NCI-H1417 (cell line): Measurements from ENCODE around the gene ITGB1BP1.
A peak's percentile ranks its signal among the peaks of the same experiment; 100 is the strongest.

Experiments
- DNase-seq, 3 experiments: peaks; one replicate each; lab custom pipeline; 2025; lab: John Stamatoyannopoulos, UW

ITGB1BP1 gene

DNA sequence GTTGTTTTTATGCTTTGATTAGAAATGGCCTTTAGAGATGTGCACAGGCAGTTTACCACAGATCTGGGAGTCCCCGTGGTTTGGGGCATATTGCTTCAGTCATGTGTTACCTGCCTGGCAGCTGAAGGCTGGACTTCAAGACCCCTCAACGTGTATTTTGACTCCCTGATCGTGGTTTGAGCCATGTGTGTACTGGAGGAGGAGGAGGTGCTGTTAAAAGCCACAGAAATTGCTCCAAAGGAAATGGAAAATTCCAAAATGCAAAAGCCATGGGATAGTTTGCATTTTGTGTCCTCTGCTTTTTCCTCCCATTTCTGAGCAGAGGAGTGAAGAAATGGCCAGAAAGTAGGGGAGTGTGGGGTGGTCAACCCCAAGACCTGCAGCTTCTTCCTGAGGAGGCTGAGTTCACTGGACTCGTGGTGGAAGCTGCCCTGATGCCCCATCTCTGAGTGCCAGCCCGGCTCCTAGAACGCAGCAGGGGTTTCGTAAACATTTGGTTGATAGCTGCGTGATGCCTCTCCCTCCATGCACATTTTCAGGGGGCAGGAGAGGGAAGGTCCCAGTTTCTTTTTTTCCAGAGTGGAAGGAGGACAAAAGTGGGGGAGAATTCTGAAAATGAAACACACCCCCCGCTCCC lies 45.7 kb downstream of the ITGB1BP1 start:
- DNase-seq, result no peak

DNA sequence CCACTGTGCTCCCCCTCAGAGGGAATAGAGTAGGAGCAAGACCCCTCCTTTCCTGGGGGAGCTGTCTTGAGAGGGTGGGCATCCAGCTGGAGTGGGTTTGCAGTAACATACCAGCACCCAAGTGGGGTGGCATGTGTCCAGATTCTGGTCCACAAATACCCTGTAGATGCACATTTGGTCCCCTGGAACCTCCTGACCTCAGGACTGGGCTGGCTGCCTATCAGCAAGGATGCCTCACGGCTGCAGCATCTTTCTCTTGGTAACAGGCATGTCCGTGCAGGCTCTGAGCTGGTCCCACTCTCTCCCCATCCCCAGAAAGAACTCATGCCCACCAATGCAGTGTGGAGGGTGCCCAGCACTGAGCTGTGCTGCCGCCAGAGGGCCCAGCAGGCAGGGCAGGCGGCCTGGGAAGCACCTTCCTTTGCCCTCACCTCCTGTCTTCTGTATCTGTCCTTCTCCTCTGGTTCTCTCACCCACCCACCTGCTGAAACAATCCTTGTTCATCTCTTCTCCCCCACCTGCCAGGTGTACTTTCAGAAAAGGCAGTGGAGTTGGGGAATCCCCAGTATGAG lies 47.4 kb downstream of the ITGB1BP1 start:
- DNase-seq, result no peak

DNA sequence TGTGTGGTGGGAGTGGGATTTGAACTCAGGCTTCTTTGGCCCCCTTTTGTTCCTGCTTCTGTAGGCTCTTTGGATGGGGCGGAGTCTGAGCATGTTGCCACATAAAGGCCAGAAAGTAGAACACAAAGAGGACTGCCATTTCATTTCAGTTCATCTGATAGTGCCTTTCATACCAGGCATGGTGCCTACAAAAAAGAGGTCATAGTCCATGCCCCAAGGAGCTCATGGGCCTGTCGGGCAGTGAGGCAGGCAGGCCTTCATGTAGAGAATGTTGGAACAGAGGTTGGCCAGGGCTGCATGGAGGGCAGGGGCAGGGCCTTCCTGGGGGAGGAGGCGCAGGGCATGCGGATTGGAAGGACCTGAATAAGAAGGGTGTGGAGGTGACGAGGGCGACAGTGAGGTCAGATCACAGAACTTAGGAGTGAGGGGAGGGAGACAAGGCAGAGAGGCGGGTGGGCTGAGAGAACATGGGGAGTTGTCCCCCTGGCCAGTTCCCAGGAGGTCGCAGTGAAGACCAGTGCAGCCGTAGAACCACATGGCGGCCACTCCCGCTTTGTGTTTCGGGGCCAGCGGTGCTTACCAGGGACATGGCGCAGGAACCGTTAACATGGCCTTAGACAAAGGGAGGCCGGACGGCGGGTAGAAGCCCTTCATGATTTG lies 49.1 kb downstream of the ITGB1BP1 start:
- no peak for DNase-seq

- no peak for DNase-seq
Measured at GRCh38 chr2:9373476-9373875, 49.9 kb downstream of the ITGB1BP1 start.

GRCh38 chr2:9373047-9373446 lies 50.3 kb downstream of the ITGB1BP1 start:
- peak in 2 of 3 experiments; percentile 82 to 90 for DNase-seq

- peak in 1 of 3 experiments; percentile 5 for DNase-seq
Measured at GRCh38 chr2:9370746-9371145, 52.6 kb downstream of the ITGB1BP1 start.

- no peak for DNase-seq
Measured at GRCh38 chr2:9366026-9366425, 57.3 kb downstream of the ITGB1BP1 start.

GRCh38 chr2:9365498-9366019 lies 57.8 kb downstream of the ITGB1BP1 start:
- no peak for DNase-seq

GRCh38 chr2:9364791-9365497 lies 58.4 kb downstream of the ITGB1BP1 start:
- DNase-seq, result no peak

DNA sequence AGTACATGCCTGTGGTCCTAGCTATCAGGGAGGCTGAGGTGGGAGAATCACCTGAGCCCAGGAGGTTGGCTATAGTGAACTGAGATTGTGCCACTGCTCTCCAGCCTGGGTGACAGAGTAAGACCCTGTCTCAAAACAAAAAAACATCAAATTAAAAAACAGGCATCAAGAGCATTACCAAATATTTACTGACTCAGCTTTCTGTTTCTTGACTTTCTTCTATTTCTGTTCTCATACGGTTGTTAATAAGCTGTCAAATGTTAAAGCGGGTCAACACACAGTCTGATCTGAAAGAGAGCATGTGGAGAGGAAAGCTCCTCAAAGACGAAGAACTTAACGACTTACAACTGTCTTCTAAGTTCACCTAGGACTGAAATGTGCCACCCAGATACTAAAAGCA lies 59.0 kb downstream of the ITGB1BP1 start:
- no peak for DNase-seq

- DNase-seq, result no peak
Measured at GRCh38 chr2:9360701-9361100, 62.6 kb downstream of the ITGB1BP1 start.

GRCh38 chr2:9360110-9360509 lies 63.2 kb downstream of the ITGB1BP1 start:
- no peak for DNase-seq

- DNase-seq, result no peak
Measured at GRCh38 chr2:9359463-9359862, 63.9 kb downstream of the ITGB1BP1 start.

GRCh38 chr2:9358846-9359245 lies 64.5 kb downstream of the ITGB1BP1 start:
- no peak for DNase-seq

- peak in 1 of 3 experiments; percentile 34 for DNase-seq
Measured at GRCh38 chr2:9356261-9356660, 67.1 kb downstream of the ITGB1BP1 start.

DNA sequence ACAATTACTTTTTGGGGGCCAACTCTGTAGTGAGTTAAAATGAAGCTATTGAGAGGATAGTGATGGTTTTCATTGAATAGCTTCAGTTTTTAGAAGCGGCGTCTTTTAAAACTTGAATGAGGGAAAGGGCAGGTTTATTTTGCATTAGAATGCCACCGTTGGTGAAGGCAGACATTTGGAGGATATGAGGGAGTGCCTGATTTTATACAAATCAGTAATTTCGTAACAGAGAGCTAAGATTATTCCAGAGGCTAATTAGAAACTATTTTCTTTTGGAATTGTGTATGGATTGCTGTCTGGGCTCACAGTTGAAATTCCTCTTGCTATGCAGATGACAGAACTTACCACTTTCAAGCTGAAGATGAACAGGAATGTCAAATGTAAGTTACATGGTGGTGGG lies 67.6 kb downstream of the ITGB1BP1 start:
- no peak for DNase-seq

- DNase-seq, result no peak
Measured at GRCh38 chr2:9355270-9355669, 68.1 kb downstream of the ITGB1BP1 start.

DNA sequence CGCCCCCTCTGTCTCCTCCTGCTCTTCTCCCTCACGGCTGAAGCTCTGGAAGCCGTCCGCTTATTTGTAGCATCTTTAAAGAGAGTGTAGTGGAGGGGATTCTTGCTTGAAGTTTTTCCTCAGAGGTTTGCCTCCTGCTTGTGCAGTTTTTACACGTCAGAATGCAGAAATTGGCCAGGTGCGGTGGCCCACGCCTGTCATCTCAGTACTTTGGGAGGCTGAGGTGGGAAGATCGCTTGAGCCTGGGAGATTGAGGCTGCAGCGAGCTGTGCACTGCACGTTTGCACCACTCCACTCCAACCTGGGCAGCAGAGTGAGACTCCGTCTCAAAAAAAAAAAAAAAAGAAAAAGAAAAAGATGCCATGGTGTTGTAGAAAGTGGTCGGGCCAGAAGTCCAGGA lies 69.0 kb downstream of the ITGB1BP1 start:
- DNase-seq, result no peak
